Adipocyte (in vitro differentiated cells): ENCODE results near the gene PTPRN2.
"Not testable (repeated sequence)": the region's sequence is repeated elsewhere in the genome, so short reads cannot be mapped to it uniquely, and the experiment has no call there.

Source experiments
- DNase-seq: peaks from one replicate; pipeline ENCODE4 v3.0.0-alpha.2; 2015; ENCODE audit warnings: low read depth
- H3K27me3 ChIP-seq: replicated peaks from 2 replicates; pipeline ENCODE4 v1.7.0; 2013; ENCODE audit warnings: mild to moderate bottlenecking, low read length, moderate library complexity; ENCODE audit not compliant: control insufficient read depth, insufficient read depth
- H3K36me3 ChIP-seq: 2 replicates; pipeline ENCODE4 v1.7.0; 2013; ENCODE audit warnings: low read length, mild to moderate bottlenecking, moderate library complexity; ENCODE audit not compliant: control insufficient read depth, insufficient read depth, severe bottlenecking
- H3K4me1 ChIP-seq: 2 replicates; pipeline ENCODE4 v1.7.0; 2013; ENCODE audit warnings: mild to moderate bottlenecking, low read length, moderate library complexity; ENCODE audit not compliant: control insufficient read depth, insufficient read depth
- H3K4me3 ChIP-seq: 2 replicates; pipeline ENCODE4 v1.7.0; 2013; ENCODE audit warnings: mild to moderate bottlenecking, low read length, moderate library complexity
- H3K9ac ChIP-seq: 2 replicates; pipeline ENCODE4 v1.7.0; 2013; ENCODE audit warnings: mild to moderate bottlenecking, low read length, moderate library complexity
- H3K9me3 ChIP-seq: 2 replicates; pipeline ENCODE4 v1.7.0; 2013; ENCODE audit warnings: mild to moderate bottlenecking, low read length, moderate library complexity; ENCODE audit not compliant: control insufficient read depth

The PTPRN2 gene

DNA sequence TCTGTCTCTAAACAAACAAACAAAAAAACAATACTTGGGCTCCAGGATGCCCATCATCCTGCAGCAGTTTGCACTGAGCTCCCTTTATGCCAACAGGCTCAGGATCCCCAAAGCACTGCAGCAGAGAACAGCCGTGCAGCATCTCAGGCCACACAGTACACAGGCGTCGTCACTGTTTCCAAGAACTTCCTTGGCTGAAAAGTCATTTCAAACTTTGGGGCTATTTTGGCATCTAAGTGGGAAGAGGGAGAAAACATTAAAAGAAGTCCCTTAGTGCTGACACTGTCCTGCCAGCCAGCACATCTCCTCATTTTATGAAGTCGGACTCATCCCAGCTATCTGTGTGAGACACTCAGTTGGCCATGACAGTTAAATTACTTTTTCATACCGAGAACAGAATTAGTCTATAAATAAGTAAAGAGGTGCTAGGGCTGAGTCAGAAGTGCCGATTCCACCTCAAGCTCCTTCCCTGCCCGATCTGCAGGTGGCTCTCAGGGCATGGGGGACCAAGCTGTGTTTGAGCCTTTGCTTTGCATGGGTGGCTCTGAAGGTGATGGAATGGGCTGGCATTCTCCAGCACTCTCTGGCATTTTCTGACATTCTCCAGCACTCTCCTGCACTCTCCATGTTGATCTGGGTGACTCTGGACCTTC lies 68.5 kb downstream of the PTPRN2 start:
- Histone ChIP-seq H3K4me1 (no peaks in the 10 kb centered on the region), H3K9ac (no peak overlapping the region), H3K9me3 (no peaks in the 10 kb centered on the region), H3K36me3 (no peaks in the 10 kb centered on the region), H3K27me3 (no peaks in the 10 kb centered on the region), H3K4me3 (no peak overlapping the region)
- no peak for DNase-seq

DNA sequence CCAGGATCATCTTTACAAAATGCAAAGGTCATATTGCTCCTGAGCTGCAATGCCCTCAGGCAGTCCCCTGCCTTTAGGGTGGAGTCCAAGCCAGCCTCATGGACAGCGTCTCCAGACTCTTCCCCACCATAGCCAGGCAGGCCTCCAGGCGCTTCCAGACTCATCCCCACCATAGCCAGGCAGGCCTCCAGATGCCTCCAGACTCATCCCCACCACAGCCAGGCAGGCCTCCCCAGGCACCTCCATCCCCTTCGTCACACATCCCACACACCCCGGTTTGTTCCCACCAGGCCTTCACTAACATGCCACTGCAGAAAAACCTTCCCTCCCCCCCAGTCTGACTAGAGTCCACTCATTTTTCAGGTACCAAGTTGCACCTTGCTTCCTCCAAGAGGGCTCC lies 70.1 kb downstream of the PTPRN2 start:
- no peaks in the 10 kb centered on the region for H3K36me3 ChIP-seq
- no peak overlapping the region for H3K4me3 ChIP-seq
- H3K9ac ChIP-seq, result no peak overlapping the region
- no peaks in the 10 kb centered on the region for H3K4me1 ChIP-seq
- no peak for DNase-seq
- H3K27me3 ChIP-seq, result no peaks in the 10 kb centered on the region
- peaks cover 10% of the 10 kb centered on the region for H3K9me3 ChIP-seq

DNA sequence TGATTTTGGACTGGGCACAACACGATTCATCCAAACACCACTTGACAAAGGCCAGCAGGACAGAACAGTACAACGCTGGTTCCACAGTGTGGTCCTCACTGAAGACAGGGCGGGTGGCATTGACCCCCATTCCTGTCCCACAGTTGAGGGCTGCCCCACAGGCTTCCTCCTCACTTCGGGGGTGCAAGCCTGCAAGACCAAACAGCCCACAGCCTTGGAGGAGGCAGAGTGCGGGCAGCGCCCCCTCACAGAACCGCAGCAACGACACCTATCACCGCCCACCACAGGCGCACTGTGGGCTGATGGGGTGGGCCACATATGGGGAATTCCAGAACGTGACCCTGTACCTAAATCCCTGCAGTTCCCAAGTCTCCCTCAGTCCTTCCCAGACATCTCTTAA lies 70.6 kb downstream of the PTPRN2 start:
- Histone ChIP-seq H3K36me3 (no peaks in the 10 kb centered on the region), H3K27me3 (no peaks in the 10 kb centered on the region), H3K9me3 (peaks cover 15% of the 10 kb centered on the region), H3K9ac (no peak overlapping the region), H3K4me3 (no peak overlapping the region), H3K4me1 (no peaks in the 10 kb centered on the region)
- DNase-seq, result no peak

DNA sequence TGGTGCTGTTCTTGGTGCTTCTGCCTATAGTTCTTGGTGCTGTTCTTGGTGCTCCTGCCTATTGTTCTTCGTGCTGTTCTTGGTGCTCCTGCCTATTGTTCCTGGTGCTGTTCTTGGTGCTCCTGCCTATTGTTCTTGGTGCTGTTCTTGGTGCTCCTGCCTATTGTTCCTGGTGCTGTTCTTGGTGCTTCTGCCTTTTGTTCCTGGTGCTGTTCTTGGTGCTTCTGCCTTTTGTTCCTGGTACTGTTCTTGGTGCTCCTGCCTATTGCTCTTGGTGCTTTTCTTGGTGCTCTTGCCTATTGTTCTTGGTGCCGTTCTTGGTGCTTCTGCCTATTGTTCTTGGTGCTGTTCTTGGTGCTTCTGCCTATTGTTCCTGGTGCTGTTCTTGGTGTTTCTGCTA lies 71.1 kb downstream of the PTPRN2 start:
- peaks cover 21% of the 10 kb centered on the region for H3K9me3 ChIP-seq
- no peak overlapping the region for H3K9ac ChIP-seq
- H3K4me3 ChIP-seq, result no peak overlapping the region
- H3K27me3 ChIP-seq, result no peaks in the 10 kb centered on the region
- DNase-seq, result no peak
- no peaks in the 10 kb centered on the region for H3K36me3 ChIP-seq
- no peaks in the 10 kb centered on the region for H3K4me1 ChIP-seq

DNA sequence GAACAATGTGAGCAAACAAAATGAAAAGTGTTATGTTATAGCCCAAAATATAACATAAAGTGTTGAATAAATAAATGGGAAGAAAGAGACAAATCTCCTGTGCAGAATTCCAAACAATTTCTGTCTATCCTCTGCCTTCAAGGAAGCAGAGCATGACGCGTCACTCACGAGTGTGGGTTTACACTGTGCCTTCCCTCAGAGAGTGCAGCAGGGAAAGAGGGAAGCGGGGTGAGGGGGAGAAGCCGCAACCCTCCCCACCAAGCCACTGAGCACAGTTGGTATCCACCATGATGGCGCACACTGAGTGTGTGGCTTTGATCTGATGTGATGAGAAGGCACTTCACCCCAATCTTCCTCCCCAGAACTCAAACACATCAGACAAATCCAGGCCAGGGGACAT lies 74.8 kb downstream of the PTPRN2 start:
- no peak for DNase-seq
- Histone ChIP-seq H3K4me1 (no peaks in the 10 kb centered on the region), H3K27me3 (no peaks in the 10 kb centered on the region), H3K9me3 (peaks cover 38% of the 10 kb centered on the region), H3K36me3 (no peaks in the 10 kb centered on the region), H3K9ac (no peak overlapping the region), H3K4me3 (no peak overlapping the region)

DNA sequence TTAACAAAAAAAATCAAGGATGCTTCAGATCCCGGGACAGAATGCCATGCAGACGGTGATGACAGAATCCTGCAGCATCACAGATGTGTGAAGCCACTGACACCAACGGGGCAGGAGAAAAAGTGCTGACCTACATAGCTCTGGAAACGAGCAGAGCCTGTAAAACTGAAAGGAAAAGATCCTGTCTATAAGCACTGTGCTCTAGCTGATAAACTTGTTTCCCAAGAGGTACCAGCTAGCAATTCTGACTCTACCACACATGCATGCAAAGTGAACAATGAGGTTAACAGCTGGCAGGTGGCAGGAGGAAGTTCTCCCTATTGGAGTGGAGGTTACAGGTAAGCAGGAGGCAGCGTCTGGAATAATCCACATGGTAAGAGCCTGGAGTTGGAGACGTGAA lies 75.6 kb downstream of the PTPRN2 start:
- H3K9ac ChIP-seq, result no peak overlapping the region
- peaks cover 38% of the 10 kb centered on the region for H3K9me3 ChIP-seq
- H3K27me3 ChIP-seq, result no peaks in the 10 kb centered on the region
- no peak for DNase-seq
- no peaks in the 10 kb centered on the region for H3K36me3 ChIP-seq
- no peak overlapping the region for H3K4me3 ChIP-seq
- no peaks in the 10 kb centered on the region for H3K4me1 ChIP-seq

DNA sequence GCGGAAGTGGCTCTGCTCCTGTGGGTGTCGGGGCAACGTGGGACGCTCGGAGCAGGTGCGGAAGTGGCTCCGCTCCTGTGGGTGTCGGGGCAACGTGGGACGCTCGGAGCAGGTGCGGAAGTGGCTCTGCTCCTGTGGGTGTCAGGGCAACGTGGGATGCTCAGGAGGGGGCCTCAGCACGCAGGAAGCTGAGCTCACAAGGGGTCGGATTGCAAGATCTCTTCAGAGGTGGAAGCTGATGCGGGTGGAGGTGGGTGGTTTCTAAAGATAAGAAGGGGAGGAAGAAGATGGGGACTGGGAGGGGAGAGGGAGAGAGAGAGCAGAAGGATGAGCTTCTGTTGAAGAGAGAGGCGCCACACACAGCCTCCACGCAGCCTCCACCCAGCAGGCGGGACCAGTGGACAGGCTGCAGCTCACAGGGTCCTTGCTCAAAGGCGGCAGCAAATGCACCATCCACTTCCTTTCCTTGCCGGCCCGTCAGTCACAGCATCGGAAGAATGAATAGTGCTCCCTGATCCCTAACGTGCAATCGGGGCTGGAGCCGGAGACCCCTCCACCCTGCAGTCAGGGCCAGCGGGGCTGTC lies 78.7 kb downstream of the PTPRN2 start:
- Histone ChIP-seq H3K4me3 (no peak overlapping the region), H3K4me1 (no peaks in the 10 kb centered on the region), H3K27me3 (no peaks in the 10 kb centered on the region), H3K9ac (no peak overlapping the region), H3K36me3 (no peaks in the 10 kb centered on the region), H3K9me3 (peaks cover 55% of the 10 kb centered on the region)
- no peak for DNase-seq

DNA sequence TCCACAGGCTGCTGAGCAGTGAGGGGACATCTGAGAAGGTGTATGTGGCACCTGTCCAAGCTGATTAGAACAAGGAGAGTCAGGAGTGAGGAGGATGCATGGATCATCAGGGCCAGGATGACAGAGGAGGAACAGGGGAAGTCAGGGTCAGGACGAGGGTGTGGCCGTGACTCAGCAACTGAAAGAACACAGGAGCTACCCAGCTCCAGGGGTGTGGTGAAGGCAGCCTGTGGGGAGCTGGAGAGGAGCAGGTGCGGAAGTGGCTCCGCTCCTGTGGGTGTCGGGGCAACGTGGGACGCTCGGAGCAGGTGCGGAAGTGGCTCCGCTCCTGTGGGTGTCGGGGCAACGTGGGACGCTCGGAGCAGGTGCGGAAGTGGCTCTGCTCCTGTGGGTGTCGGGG lies 79.3 kb downstream of the PTPRN2 start:
- not testable (repeated sequence) for H3K36me3 ChIP-seq

DNA sequence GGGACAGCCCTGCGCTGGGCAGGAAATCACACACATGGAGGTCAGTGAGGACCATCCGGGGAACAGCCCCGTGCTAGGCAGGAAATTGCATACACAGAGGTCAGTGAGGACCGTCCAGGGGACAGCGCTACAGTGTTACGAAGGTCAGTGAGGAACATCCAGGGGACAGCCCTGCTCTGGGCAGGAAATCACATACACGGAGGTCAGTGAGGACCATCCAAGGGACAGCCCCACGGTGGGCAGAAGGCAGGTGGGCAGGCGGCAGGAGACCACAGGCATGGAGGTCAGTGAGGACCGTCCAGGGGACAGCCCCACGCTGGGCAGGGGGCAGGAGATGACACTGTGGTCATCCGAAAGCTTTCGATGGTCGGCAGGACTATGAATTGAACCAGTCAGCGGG lies 79.7 kb downstream of the PTPRN2 start:
- no peak overlapping the region for H3K9ac ChIP-seq
- H3K4me3 ChIP-seq, result no peak overlapping the region
- peaks cover 49% of the 10 kb centered on the region for H3K9me3 ChIP-seq
- H3K4me1 ChIP-seq, result no peaks in the 10 kb centered on the region
- no peaks in the 10 kb centered on the region for H3K27me3 ChIP-seq
- DNase-seq, result no peak
- no peaks in the 10 kb centered on the region for H3K36me3 ChIP-seq

More for the DNA sequence above, 79.3 kb downstream of the PTPRN2 start:
- not testable (repeated sequence) for H3K4me3 ChIP-seq, DNase-seq, H3K9ac ChIP-seq, H3K27me3 ChIP-seq, H3K4me1 ChIP-seq
- H3K9me3 ChIP-seq, result peaks cover 52% of the 10 kb centered on the region

DNA sequence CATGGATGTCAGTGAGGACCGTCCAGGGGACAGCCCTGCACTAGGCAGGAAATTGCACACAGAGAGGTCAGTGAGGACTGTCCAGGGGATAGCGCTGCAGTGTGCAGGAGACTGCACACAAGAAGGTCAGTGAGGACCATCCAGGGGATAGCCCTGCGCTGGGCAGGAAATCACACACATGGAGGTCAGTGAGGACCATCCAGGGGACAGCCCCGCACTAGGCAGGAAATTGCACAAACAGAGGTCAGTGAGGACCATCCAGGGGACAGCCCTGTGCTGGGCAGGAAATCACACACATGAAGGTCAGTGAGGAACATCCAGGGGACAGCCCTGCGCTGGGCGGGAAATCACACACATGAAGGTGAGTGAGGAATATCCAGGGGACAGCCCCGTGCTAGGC lies 80.4 kb downstream of the PTPRN2 start:
- H3K9me3 ChIP-seq, result peaks cover 42% of the 10 kb centered on the region
- not testable (repeated sequence) for H3K27me3 ChIP-seq, H3K4me1 ChIP-seq, H3K4me3 ChIP-seq, DNase-seq, H3K9ac ChIP-seq, H3K36me3 ChIP-seq

DNA sequence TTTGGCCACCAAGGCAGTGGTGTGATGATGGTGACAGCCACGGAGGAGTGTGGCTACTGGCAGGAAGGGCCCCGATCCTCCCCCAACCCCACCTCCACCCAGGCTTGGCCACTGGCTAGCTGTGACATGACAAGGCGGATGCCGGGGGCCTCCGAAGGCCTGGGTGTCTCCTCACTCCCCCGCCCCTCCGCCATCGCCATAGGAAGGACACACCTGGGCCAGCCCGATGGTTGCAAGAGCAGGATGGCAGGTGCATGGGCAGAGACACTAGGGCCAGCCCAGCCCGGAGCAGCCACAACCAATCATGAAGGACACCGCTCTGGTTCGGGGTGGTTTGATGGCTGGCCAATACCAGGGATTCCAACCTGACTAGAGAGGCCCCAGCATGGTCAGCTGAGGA lies 81.0 kb downstream of the PTPRN2 start:
- Histone ChIP-seq H3K4me1 (no peaks in the 10 kb centered on the region), H3K36me3 (no peaks in the 10 kb centered on the region), H3K4me3 (no peak overlapping the region), H3K27me3 (peaks cover 4% of the 10 kb centered on the region), H3K9ac (no peak overlapping the region), H3K9me3 (peaks cover 36% of the 10 kb centered on the region)
- DNase-seq, result no peak

DNA sequence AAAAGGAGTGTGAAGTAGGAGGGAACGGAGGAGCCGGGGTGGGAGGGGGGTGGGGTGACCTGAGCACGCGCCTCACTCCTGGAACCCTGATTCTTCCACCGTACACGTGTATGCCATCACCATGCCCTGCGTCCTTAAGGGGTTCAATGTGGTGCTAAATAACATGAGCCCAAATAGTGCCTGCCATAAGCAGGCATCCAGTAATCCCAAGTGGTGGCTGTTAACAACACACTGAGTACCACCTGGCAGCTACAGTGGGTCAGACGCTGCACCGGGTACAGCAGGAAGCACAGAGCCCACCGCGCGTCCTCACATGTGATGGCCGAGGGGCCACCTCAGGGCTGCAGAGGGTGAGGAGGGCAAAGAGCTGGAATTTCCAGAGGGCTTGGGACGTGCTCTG lies 81.9 kb downstream of the PTPRN2 start:
- DNase-seq, result no peak
- no peak overlapping the region for H3K9ac ChIP-seq
- H3K9me3 ChIP-seq, result peaks cover 27% of the 10 kb centered on the region
- no peaks in the 10 kb centered on the region for H3K36me3 ChIP-seq
- H3K27me3 ChIP-seq, result peaks cover 7% of the 10 kb centered on the region
- H3K4me1 ChIP-seq, result no peaks in the 10 kb centered on the region
- H3K4me3 ChIP-seq, result no peak overlapping the region
